Suprapubic skin (tissue), 4 donors: ENCODE results near the gene ARF3.

Source experiments
- CTCF ChIP-seq, 2 donors: fragments of 200-600 bp in 1 of 2; fragments of 450-650 bp in 1 of 2; sonication (generic) in 1 of 2; IDR thresholded peaks; one replicate each; pipeline ENCODE4 v1.5.1; 2016 to 2019; ENCODE audit warnings: antibody characterized with exemption in 2 of 2, mild to moderate bottlenecking in 1 of 2, moderate library complexity in 1 of 2
- EP300 ChIP-seq: sonication (generic); formaldehyde crosslinking; IDR thresholded peaks from one replicate; pipeline ENCODE4 v1.6.1; 2017; ENCODE audit warnings: antibody characterized with exemption
- POLR2AphosphoS5 ChIP-seq, 3 donors: sonication (generic); formaldehyde crosslinking; IDR thresholded peaks; one replicate each; pipeline ENCODE4 v1.6.1; 2017; ENCODE audit warnings: antibody characterized with exemption in 3 of 3

GRCh38 chr12:48972213-48972951 lies 15.1 kb upstream of the ARF3 start:
- no peak for TF ChIP-seq CTCF (IDR thresholded peaks at IDR 0.05)
- no peak for TF ChIP-seq EP300
- no peak for TF ChIP-seq POLR2AphosphoS5 (IDR thresholded peaks at IDR 0.05)
